Endothelial cell of umbilical vein (primary cell): ENCODE data around the gene ASIC4. TPM values are rescaled to one million over a fixed set of nuclear protein-coding genes. Genes with fewer than 3 reads are reported as not detected.

Experiments
- BruUV-seq: library from RNA; stranded (reverse); fragments of 400-500 nt; replicated peaks from 2 replicates; lab custom pipeline; 2021; lab: Mats Ljungman, UMichigan
- CTCF ChIA-PET: fragments of 300-600, 350-600 bp; sonication (Branson Sonifier 250); formaldehyde crosslinking; loops from one replicate; lab custom pipeline; 2021; ENCODE audit warnings: antibody characterized with exemption, inconsistent platforms; lab: Charles Lee
- POLR2A ChIA-PET: fragments of 300-600, 350-600 bp; sonication (Branson Sonifier 250); formaldehyde crosslinking; loops from one replicate; lab custom pipeline; 2021; ENCODE audit warnings: antibody characterized with exemption, inconsistent platforms; lab: Charles Lee
- DNase-seq: peaks from one replicate; pipeline ENCODE4 v3.0.0-alpha.2; 2011; ENCODE audit warnings: low read depth, low spot score
- FAIRE-seq: peaks from 2 replicates; lab custom pipeline; 2011; peaks lifted over from hg19 to GRCh38; lab: Jason Lieb, UNC
- H2AFZ ChIP-seq: 2 replicates; pipeline ENCODE4 v1.6.0; 2012; ENCODE audit warnings: low read depth, low read length, control low read depth, inconsistent platforms
- H3K27ac ChIP-seq: 2 replicates; pipeline ENCODE4 v1.5.1; 2011; ENCODE audit warnings: low read depth, mild to moderate bottlenecking, control low read depth, low read length, moderate library complexity; ENCODE audit not compliant: insufficient read depth
- H3K27me3 ChIP-seq, 2 experiments: 2 replicates each; pipeline versions ENCODE4 v1.6.0 to v1.6.1; 2011; ENCODE audit warnings: low read length in 2 of 2, mixed read lengths in 1 of 2; ENCODE audit not compliant: control insufficient read depth in 2 of 2, insufficient read depth in 2 of 2
- H3K36me3 ChIP-seq, 2 experiments: 2 replicates in 1 of 2; 3 replicates in 1 of 2; pipeline ENCODE4 v1.5.1; 2011; ENCODE audit warnings: low read length in 2 of 2, mild to moderate bottlenecking in 1 of 2, moderate library complexity in 1 of 2; ENCODE audit not compliant: control insufficient read depth in 2 of 2, insufficient read depth in 2 of 2; ENCODE audit errors: extremely low read depth in 1 of 2
- H3K4me1 ChIP-seq: 3 replicates; pipeline ENCODE4 v1.5.1; 2011; ENCODE audit warnings: mild to moderate bottlenecking, low read length; ENCODE audit not compliant: control insufficient read depth, insufficient read depth; ENCODE audit errors: extremely low read depth
- H3K4me2 ChIP-seq: 2 replicates; pipeline ENCODE4 v1.6.1; 2011; ENCODE audit warnings: low read length, control low read depth, mixed read lengths; ENCODE audit not compliant: insufficient read depth
- H3K4me3 ChIP-seq, 3 experiments: fragments of 200-600 bp in 1 of 3; sonication (generic), shearing (Covaris generic) in 1 of 3; replicated peaks in 1 of 3; 2 replicates each; pipeline ENCODE4 v1.5.1; 2011 to 2016; ENCODE audit warnings: control low read depth in 3 of 3, low read length in 3 of 3, mild to moderate bottlenecking in 2 of 3, inconsistent platforms in 1 of 3, low read depth in 1 of 3, moderate library complexity in 1 of 3; ENCODE audit not compliant: insufficient read depth in 1 of 3
- H3K79me2 ChIP-seq: 2 replicates; pipeline ENCODE4 v1.6.0; 2012; ENCODE audit warnings: low read length, inconsistent platforms; ENCODE audit not compliant: control insufficient read depth, insufficient read depth
- H3K9ac ChIP-seq: replicated peaks from 2 replicates; pipeline ENCODE3; 2011; ENCODE audit warnings: low read length, control low read depth; ENCODE audit not compliant: insufficient read depth; ENCODE audit errors: extremely low read depth
- H3K9me1 ChIP-seq: replicated peaks from 3 replicates; pipeline ENCODE4 v1.6.0; 2011; ENCODE audit warnings: mild to moderate bottlenecking, low read length; ENCODE audit not compliant: control insufficient read depth, insufficient read depth; ENCODE audit errors: extremely low read depth
- H3K9me3 ChIP-seq: replicated peaks from 2 replicates; pipeline ENCODE4 v1.5.1; 2012; ENCODE audit warnings: low read length, inconsistent platforms; ENCODE audit not compliant: control insufficient read depth, insufficient read depth
- H4K20me1 ChIP-seq: replicated peaks from 2 replicates; pipeline ENCODE3; 2011; ENCODE audit warnings: mild to moderate bottlenecking, low read length; ENCODE audit not compliant: control insufficient read depth, insufficient read depth; ENCODE audit errors: extremely low read depth
- EZH2 ChIP-seq: IDR thresholded peaks from 2 replicates; pipeline ENCODE4 v1.6.1; 2012; ENCODE audit warnings: borderline replicate concordance, low read depth, mild to moderate bottlenecking, moderate library complexity, low read length, inconsistent platforms; ENCODE audit not compliant: severe bottlenecking
- FOS ChIP-seq: IDR thresholded peaks from 2 replicates; pipeline ENCODE4 v1.6.1; 2011; ENCODE audit warnings: mild to moderate bottlenecking, low read length, moderate library complexity, borderline replicate concordance; ENCODE audit not compliant: insufficient read depth
- GATA2 ChIP-seq: IDR thresholded peaks from 2 replicates; pipeline ENCODE4 v1.7.0; 2011; ENCODE audit warnings: low read depth, mild to moderate bottlenecking, moderate library complexity, mixed read lengths, low read length; ENCODE audit not compliant: insufficient read length, insufficient read depth
- JUN ChIP-seq: IDR thresholded peaks from 2 replicates; pipeline ENCODE4 v1.6.1; 2011; ENCODE audit warnings: borderline replicate concordance, low read depth; ENCODE audit not compliant: insufficient read length, insufficient read depth
- MYC ChIP-seq: IDR thresholded peaks from one replicate; pipeline ENCODE4 v1.6.1; 2011; ENCODE audit warnings: mild to moderate bottlenecking, low read depth, low read length
- POLR2A ChIP-seq: IDR thresholded peaks from 2 replicates; pipeline ENCODE4 v1.6.1; 2012; ENCODE audit warnings: low read depth, mild to moderate bottlenecking, control low read depth, low read length
- POLR2AphosphoS5 ChIP-seq: IDR thresholded peaks from 2 replicates; pipeline ENCODE4 v1.6.1; 2012; ENCODE audit warnings: low read depth, mild to moderate bottlenecking, control low read depth, low read length, moderate library complexity; ENCODE audit not compliant: insufficient read depth
- dilution Hi-C: fragments of 300-500 bp; cut with MboI; formaldehyde crosslinking; loops from one replicate; pipeline ENCODE4 v1.15.0; 2019; ENCODE audit warnings: low sequenced_read_pairs; ENCODE audit not compliant: extremely low pct_ligation_motif_present
- intact Hi-C: fragments of 100-400 bp; cut with micrococcal nuclease; formaldehyde crosslinking; loops from one replicate; pipeline ENCODE4 v1.10.0; 2022
- polyA plus RNA-seq, 4 experiments: library from polyadenylated mRNA; depleted of rRNA in 3 of 4; stranded (reverse) in 3 of 4; unstranded in 1 of 4; fragments of >200 nt; gene quantifications; 2 replicates each; pipeline versions ENCODE4 v1.2.1 to v1.2.3, GENCODE V29; 2011 to 2012; ENCODE audit warnings: missing spikeins in 1 of 4
- total RNA-seq: library from RNA; stranded (reverse); gene quantifications from 2 replicates; pipeline ENCODE4 v1.2.3, GENCODE V29; 2021
- TF ChIP-seq, protein P1 (sequence below), 2 donors: IDR thresholded peaks; 1 replicate in 1 of 2; 2 replicates in 1 of 2; pipeline ENCODE4 v1.5.1; 2011; ENCODE audit warnings: low read length in 2 of 2, mild to moderate bottlenecking in 2 of 2, moderate library complexity in 2 of 2, control low read depth in 1 of 2, inconsistent platforms in 1 of 2, low read depth in 1 of 2; ENCODE audit not compliant: insufficient read depth in 1 of 2; ENCODE audit errors: extremely low read depth in 1 of 2
- TF ChIP-seq, protein P2 (sequence below): IDR thresholded peaks from 2 replicates; pipeline ENCODE4 v1.6.1; 2011; ENCODE audit not compliant: insufficient read depth, insufficient read length

Gene ASIC4
- total and polyA plus RNA-seq, 2 donors (not counting 3 experiments of a cell fraction or from before 2014, with no cell fraction given), result not detected

DNA sequence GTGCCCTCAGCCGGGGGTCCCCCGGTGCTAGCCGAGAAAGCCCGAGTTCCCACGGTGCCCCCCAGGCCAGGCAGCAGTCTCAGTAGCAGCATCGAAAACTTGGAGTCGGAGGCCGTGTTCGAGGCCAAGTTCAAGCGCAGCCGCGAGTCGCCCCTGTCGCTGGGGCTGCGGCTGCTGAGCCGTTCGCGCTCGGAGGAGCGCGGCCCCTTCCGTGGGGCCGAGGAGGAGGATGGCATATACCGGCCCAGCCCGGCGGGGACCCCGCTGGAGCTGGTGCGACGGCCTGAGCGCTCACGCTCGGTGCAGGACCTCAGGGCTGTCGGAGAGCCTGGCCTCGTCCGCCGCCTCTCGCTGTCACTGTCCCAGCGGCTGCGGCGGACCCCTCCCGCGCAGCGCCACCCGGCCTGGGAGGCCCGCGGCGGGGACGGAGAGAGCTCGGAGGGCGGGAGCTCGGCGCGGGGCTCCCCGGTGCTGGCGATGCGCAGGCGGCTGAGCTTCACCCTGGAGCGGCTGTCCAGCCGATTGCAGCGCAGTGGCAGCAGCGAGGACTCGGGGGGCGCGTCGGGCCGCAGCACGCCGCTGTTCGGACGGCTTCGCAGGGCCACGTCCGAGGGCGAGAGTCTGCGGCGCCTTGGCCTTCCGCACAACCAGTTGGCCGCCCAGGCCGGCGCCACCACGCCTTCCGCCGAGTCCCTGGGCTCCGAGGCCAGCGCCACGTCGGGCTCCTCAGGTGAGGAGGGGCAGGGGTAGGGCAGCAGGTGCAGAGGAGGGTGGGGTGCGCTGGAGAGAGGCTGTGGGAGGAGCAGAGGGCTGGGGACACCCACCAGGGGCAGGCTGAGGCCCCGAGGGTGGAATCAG is 29.7 kb upstream of the ASIC4 start:
- dilution Hi-C loops (no loop called here), intact Hi-C loops (no loop called here)
- no peaks in the 10 kb centered on the region for H3K79me2 ChIP-seq
- no peaks in the 10 kb centered on the region for H3K9me3 ChIP-seq
- H4K20me1 ChIP-seq, result no peaks in the 10 kb centered on the region
- no peak overlapping the region for H2AFZ ChIP-seq
- H3K4me1 ChIP-seq, result no peaks in the 10 kb centered on the region
- DNase-seq (no peak), FAIRE-seq (no peak)
- peaks cover 44 to 47% of the 10 kb centered on the region in 2 experiments for H3K27me3 ChIP-seq
- no peak overlapping the region for H3K9ac ChIP-seq
- ChIA-PET POLR2A (no interaction called here), CTCF (interaction anchor here (1.0 to 19.9 kb wide), 4 partner anchors 9 to 44 kb away, joined by 3 to 731 read pairs (median 30); partner anchors contain the start of gene GMPPA)
- no peaks in the 10 kb centered on the region for H3K9me1 ChIP-seq
- no peak overlapping the region for H3K4me3 ChIP-seq
- H3K36me3 ChIP-seq, result no peaks in the 10 kb centered on the region
- no peak overlapping the region for H3K27ac ChIP-seq
- H3K4me2 ChIP-seq, result no peak overlapping the region
- BruUV-seq, result no TSS peak
- TF ChIP-seq FOS (no peak), EZH2 (peak; percentile 96), JUN (no peak), POLR2AphosphoS5 (no peak), MYC (no peak), GATA2 (no peak), POLR2A (no peak)
- TF ChIP-seq, protein P1, sequence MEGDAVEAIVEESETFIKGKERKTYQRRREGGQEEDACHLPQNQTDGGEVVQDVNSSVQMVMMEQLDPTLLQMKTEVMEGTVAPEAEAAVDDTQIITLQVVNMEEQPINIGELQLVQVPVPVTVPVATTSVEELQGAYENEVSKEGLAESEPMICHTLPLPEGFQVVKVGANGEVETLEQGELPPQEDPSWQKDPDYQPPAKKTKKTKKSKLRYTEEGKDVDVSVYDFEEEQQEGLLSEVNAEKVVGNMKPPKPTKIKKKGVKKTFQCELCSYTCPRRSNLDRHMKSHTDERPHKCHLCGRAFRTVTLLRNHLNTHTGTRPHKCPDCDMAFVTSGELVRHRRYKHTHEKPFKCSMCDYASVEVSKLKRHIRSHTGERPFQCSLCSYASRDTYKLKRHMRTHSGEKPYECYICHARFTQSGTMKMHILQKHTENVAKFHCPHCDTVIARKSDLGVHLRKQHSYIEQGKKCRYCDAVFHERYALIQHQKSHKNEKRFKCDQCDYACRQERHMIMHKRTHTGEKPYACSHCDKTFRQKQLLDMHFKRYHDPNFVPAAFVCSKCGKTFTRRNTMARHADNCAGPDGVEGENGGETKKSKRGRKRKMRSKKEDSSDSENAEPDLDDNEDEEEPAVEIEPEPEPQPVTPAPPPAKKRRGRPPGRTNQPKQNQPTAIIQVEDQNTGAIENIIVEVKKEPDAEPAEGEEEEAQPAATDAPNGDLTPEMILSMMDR (IDR thresholded peaks at IDR 0.05; ENCODE audit: extremely low read depth in 1 of 2, insufficient read depth in 1 of 2, low read depth in 1 of 2, low read length in 2 of 2), result no peak
- TF ChIP-seq, protein P2, sequence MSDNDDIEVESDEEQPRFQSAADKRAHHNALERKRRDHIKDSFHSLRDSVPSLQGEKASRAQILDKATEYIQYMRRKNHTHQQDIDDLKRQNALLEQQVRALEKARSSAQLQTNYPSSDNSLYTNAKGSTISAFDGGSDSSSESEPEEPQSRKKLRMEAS, result no peak
